KOPT-K1 (cell line): ENCODE data around the gene KDM4C.

ENCODE experiments used
- H3K27ac ChIP-seq: fragments of 200-600 bp; sonication (generic); 2 replicates; pipeline ENCODE4 v1.5.1; 2016; ENCODE audit warnings: antibody characterized with exemption, mild to moderate bottlenecking, low read depth, low read length; ENCODE audit not compliant: poor library complexity, severe bottlenecking
- H3K36me3 ChIP-seq: fragments of 200-600 bp; sonication (generic); 2 replicates; pipeline ENCODE4 v1.5.1; 2017; ENCODE audit warnings: antibody characterized with exemption, mild to moderate bottlenecking, low read length, moderate library complexity; ENCODE audit not compliant: insufficient read depth
- H3K9me3 ChIP-seq: fragments of 200-600 bp; sonication (generic); 2 replicates; pipeline ENCODE4 v1.5.1; 2017; ENCODE audit warnings: antibody characterized with exemption, low read length, mild to moderate bottlenecking; ENCODE audit not compliant: insufficient read depth, poor library complexity, severe bottlenecking

KDM4C gene

GRCh38 chr9:7083192-7083591 lies 325.4 kb downstream of the KDM4C start:
- H3K27ac ChIP-seq = no peak overlapping the region
- no peaks in the 10 kb centered on the region for H3K9me3 ChIP-seq
- peaks cover 12% of the 10 kb centered on the region; the same call in 1 of the 2 replicates for H3K36me3 ChIP-seq

GRCh38 chr9:7085357-7085756 lies 327.6 kb downstream of the KDM4C start:
- no peak overlapping the region for H3K27ac ChIP-seq
- H3K36me3 ChIP-seq = peaks cover 8% of the 10 kb centered on the region; the same call in 1 of the 2 replicates
- H3K9me3 ChIP-seq = no peaks in the 10 kb centered on the region

GRCh38 chr9:7086389-7086788 lies 328.6 kb downstream of the KDM4C start:
- no peaks in the 10 kb centered on the region for H3K9me3 ChIP-seq
- peaks cover 8% of the 10 kb centered on the region; the same call in 1 of the 2 replicates for H3K36me3 ChIP-seq
- H3K27ac ChIP-seq = no peak overlapping the region

- H3K27ac ChIP-seq = no peak overlapping the region
- no peaks in the 10 kb centered on the region for H3K9me3 ChIP-seq
- peaks cover 8% of the 10 kb centered on the region; the same call in 1 of the 2 replicates for H3K36me3 ChIP-seq
Observed at GRCh38 chr9:7088611-7089010, 330.8 kb downstream of the KDM4C start.

- Histone ChIP-seq H3K9me3 (no peaks in the 10 kb centered on the region), H3K27ac (no peak overlapping the region), H3K36me3 (peaks cover 8% of the 10 kb centered on the region; the same call in 1 of the 2 replicates)
Observed at GRCh38 chr9:7089406-7090193, 331.8 kb downstream of the KDM4C start.

- Histone ChIP-seq H3K36me3 (no peaks in the 10 kb centered on the region), H3K27ac (no peak overlapping the region), H3K9me3 (no peaks in the 10 kb centered on the region)
Observed at GRCh38 chr9:7093040-7093439, 335.3 kb downstream of the KDM4C start.

GRCh38 chr9:7094052-7094451 lies 336.3 kb downstream of the KDM4C start:
- Histone ChIP-seq H3K9me3 (no peaks in the 10 kb centered on the region), H3K27ac (no peak overlapping the region), H3K36me3 (no peaks in the 10 kb centered on the region)

- Histone ChIP-seq H3K27ac (no peak overlapping the region), H3K36me3 (peaks cover 3% of the 10 kb centered on the region; the same call in 1 of the 2 replicates), H3K9me3 (peaks cover 4% of the 10 kb centered on the region)
Observed at GRCh38 chr9:7094576-7094975, 336.8 kb downstream of the KDM4C start.

GRCh38 chr9:7095058-7095457 lies 337.3 kb downstream of the KDM4C start:
- Histone ChIP-seq H3K27ac (no peak overlapping the region), H3K36me3 (peaks cover 3% of the 10 kb centered on the region; the same call in 1 of the 2 replicates), H3K9me3 (peaks cover 5% of the 10 kb centered on the region)

- peaks cover 3% of the 10 kb centered on the region; the same call in 1 of the 2 replicates for H3K36me3 ChIP-seq
- no peak overlapping the region for H3K27ac ChIP-seq
- peaks cover 5% of the 10 kb centered on the region for H3K9me3 ChIP-seq
Observed at GRCh38 chr9:7097040-7097715, 339.4 kb downstream of the KDM4C start.

- Histone ChIP-seq H3K36me3 (peaks cover 3% of the 10 kb centered on the region; the same call in 1 of the 2 replicates), H3K9me3 (peaks cover 5% of the 10 kb centered on the region), H3K27ac (no peak overlapping the region)
Observed at GRCh38 chr9:7097785-7098752, 340.3 kb downstream of the KDM4C start.

- H3K9me3 ChIP-seq = peaks cover 5% of the 10 kb centered on the region
- peaks cover 22% of the 10 kb centered on the region for H3K36me3 ChIP-seq
- no peak overlapping the region for H3K27ac ChIP-seq
Observed at GRCh38 chr9:7103367-7103766, 345.6 kb downstream of the KDM4C start.

GRCh38 chr9:7103771-7104170 lies 346.0 kb downstream of the KDM4C start:
- peaks cover 5% of the 10 kb centered on the region for H3K9me3 ChIP-seq
- H3K36me3 ChIP-seq = peaks cover 22% of the 10 kb centered on the region
- no peak overlapping the region for H3K27ac ChIP-seq

- Histone ChIP-seq H3K36me3 (peaks cover 19% of the 10 kb centered on the region), H3K9me3 (peaks cover under 1% of the 10 kb centered on the region), H3K27ac (no peak overlapping the region)
Observed at GRCh38 chr9:7104625-7105024, 346.9 kb downstream of the KDM4C start.

- H3K36me3 ChIP-seq = peaks cover 19% of the 10 kb centered on the region
- H3K27ac ChIP-seq = no peak overlapping the region
- no peaks in the 10 kb centered on the region for H3K9me3 ChIP-seq
Observed at GRCh38 chr9:7105095-7105494, 347.3 kb downstream of the KDM4C start.
